Subcutaneous adipose tissue (tissue), 4 donors: Measurements from ENCODE around the gene CDK9. TPM values are rescaled to one million over a fixed set of nuclear protein-coding genes. Genes with fewer than 3 reads are reported as not detected.

Experiments
- total RNA-seq, 4 donors: library from RNA; depleted of rRNA; stranded (reverse); fragments of >200 nt; gene quantifications; one replicate each; pipeline ENCODE4 v1.1.0, GENCODE V29; 2016
- TF ChIP-seq, protein P1 (sequence below): fragments of 450-650 bp; IDR thresholded peaks from one replicate; pipeline ENCODE4 v1.5.1; 2016; ENCODE audit warnings: low read depth, mild to moderate bottlenecking, control low read depth, antibody characterized with exemption, moderate library complexity

The CDK9 gene
- total RNA-seq, 4 donors from 2014 or later, result 44.0 to 91.4 (median 56.2) TPM

DNA sequence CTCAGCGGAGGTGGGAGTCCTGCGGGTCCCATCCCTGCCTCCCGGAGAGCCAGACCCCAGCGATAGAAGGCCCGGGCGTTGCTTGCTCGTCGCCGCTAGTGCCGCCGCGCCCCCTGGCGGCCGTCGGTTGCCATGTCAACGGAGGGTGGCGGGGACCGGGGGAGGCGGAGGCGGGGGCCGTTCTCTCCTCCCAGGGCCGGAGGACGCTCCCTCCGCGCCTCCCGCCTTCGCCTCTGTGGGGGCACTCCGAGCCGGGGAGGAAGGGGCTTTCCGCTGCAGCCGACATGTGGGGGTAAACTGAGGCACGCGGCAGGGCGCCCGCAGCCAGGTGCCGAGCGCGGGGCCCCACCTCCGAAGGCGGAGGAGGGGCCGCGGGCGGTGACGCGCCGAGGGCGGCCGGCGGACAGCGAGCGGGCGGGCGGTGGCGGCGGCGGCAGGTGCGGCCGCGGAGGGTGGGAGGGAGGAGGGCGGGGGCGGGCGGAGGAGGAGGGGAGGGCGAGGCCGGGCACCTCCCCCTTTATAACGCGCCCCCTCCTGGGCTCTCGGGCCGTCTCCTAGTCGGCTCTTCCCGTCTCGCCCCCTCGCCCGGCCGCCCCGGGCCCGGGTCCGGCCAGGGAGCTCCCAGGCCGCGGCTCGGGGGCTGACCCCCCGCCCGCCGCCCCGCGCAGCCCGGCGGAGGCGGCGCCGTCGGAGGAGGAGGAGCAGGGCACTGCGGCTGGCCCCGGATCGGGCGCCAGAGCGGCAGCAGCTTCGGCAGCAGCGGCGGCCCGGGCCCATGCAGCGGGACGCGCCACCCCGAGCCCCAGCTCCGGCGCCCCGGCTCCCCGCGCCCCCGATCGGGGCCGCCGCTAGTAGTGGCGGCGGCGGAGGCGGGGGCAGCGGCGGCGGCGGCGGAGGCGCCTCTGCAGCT lies 556 bp upstream of the CDK9 start:
- TF ChIP-seq, protein P1, sequence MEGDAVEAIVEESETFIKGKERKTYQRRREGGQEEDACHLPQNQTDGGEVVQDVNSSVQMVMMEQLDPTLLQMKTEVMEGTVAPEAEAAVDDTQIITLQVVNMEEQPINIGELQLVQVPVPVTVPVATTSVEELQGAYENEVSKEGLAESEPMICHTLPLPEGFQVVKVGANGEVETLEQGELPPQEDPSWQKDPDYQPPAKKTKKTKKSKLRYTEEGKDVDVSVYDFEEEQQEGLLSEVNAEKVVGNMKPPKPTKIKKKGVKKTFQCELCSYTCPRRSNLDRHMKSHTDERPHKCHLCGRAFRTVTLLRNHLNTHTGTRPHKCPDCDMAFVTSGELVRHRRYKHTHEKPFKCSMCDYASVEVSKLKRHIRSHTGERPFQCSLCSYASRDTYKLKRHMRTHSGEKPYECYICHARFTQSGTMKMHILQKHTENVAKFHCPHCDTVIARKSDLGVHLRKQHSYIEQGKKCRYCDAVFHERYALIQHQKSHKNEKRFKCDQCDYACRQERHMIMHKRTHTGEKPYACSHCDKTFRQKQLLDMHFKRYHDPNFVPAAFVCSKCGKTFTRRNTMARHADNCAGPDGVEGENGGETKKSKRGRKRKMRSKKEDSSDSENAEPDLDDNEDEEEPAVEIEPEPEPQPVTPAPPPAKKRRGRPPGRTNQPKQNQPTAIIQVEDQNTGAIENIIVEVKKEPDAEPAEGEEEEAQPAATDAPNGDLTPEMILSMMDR, result no peak

DNA sequence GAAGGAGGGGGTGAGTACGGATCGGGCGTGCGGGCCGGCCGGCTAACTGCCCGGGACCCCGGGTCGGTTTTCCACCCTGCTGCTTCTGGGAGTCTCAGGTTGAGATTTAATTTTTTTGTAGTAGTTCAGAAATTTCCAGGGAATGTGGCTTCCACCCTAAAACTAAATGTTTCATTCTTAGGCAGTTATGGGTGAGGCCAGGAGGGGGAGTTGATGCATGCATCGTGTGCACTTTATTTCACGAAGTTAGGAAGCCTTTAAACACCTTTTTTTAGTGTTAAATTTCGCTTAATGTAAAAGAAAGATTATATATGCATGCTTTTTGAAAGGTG lies 905 bp downstream of the CDK9 start:
- TF ChIP-seq, protein P1, result no peak

DNA sequence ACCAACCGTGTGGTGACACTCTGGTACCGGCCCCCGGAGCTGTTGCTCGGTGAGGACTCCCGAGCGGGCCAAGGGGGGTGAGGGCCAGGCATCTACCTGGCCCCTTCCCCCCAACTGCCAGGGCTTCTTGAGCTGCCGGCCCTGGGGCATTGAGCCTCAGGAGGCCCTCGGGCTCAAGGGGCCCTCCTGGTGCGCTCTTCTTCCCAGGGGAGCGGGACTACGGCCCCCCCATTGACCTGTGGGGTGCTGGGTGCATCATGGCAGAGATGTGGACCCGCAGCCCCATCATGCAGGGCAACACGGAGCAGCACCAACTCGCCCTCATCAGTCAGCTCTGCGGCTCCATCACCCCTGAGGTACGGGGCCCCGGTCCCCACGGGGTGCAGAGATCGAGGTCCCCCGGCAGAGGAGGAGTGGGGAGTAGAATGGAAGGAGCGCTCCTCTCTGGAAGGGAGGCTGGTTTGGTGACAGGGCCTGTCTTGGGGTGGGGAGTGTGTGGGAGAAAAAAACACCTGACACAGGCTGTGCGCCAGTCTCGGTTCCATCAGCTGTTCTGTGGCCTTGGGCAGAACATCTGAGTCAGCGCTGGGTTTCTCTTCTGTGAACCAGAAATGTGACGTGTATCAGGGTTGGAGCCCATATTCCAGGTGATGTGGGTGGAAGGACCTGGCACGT lies 2.6 kb downstream of the CDK9 start:
- TF ChIP-seq, protein P1, result no peak

DNA sequence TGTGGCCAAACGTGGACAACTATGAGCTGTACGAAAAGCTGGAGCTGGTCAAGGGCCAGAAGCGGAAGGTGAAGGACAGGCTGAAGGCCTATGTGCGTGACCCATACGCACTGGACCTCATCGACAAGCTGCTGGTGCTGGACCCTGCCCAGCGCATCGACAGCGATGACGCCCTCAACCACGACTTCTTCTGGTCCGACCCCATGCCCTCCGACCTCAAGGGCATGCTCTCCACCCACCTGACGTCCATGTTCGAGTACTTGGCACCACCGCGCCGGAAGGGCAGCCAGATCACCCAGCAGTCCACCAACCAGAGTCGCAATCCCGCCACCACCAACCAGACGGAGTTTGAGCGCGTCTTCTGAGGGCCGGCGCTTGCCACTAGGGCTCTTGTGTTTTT lies 3.3 kb downstream of the CDK9 start:
- TF ChIP-seq, protein P1, result no peak

DNA sequence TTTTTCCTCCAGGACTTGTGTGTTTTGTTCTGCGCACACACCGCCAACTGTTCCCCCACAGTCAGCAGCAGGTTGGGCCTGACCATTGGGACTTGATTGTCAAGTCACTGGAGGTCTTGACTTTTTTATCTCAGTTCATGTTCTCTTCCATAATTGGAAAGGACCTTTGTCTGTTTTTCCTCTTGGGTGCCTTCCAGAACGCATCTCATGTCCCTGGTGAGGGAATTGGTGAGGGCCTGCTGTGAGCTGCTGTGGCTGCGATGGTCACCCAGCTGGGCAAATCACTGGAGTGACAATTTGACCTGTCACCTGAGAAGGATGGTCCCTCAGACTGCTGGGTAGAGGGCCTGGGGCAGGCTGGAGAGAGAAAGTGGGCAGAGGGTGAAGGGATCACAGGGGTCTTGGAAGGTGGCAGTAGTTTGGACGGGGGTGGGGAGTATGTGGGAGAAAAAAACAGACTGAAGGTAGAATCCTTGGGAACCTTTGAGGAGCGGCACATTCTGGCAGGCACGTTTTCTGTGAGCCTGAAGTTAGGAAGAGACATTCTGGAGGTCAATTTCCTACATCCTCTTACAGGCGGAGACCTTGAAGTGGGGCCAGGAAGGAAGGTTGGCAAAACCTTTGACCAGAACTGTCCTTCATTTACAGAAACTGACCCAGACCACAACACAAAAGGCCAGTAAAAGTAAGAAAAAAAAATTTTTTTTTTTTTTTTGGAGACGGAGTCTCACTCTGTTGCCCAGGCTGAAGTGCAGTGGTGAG lies 4.4 kb downstream of the CDK9 start:
- TF ChIP-seq, protein P1, result no peak

DNA sequence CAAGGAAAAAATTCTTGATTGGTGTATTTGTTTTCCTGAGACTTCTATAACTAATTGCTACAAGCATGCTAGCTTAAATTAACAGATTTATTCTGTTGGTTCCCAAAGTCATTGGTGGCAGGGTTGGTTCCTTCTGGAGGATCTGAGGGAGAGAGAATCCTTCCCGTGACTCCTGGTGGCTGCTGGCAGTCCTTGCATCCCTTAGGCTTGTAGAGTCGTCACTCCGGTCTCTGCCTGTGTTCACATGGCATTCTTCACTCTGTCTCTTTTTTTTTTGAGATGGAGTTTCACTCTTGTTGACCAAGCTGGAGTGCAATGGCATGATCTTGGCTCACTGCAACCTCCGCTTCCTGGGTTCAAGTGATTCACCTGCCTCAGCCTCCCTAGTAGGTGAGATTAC lies 5.3 kb downstream of the CDK9 start:
- TF ChIP-seq, protein P1, result no peak
